HepG2 (cell line): Measurements from ENCODE around the gene MED22. TPM values are rescaled to one million over a fixed set of nuclear protein-coding genes. Genes with fewer than 3 reads are reported as not detected.

Source experiments
- ATAC-seq: fragments of 200-7000 bp; cut with Tn5 transposase; 3 replicates; pipeline ENCODE4 v1.9.1; 2020; ENCODE audit warnings: mild to moderate bottlenecking, moderate library complexity
- BruUV-seq: library from RNA; stranded (reverse); fragments of 400-500 nt; replicated peaks from 2 replicates; lab custom pipeline; 2021; lab: Mats Ljungman, UMichigan
- CTCF ChIA-PET: fragments of 300-600 bp; formaldehyde crosslinking; extraction: SDS; loops from one replicate; lab custom pipeline; 2021; ENCODE audit warnings: low total read pairs, inconsistent platforms, low intra/inter-chr PET ratio; lab: Yijun Ruan, JAX
- POLR2A ChIA-PET: fragments of 350-600 bp; sonication (Branson Sonifier 250); formaldehyde crosslinking; loops from one replicate; lab custom pipeline; 2020; ENCODE audit warnings: antibody characterized with exemption, inconsistent platforms; lab: Yijun Ruan, JAX
- DNase-seq: peaks from one replicate; pipeline ENCODE4 v3.0.0-alpha.2; 2015; ENCODE audit warnings: low spot score
- FAIRE-seq: peaks from 3 replicates; lab custom pipeline; 2011; peaks lifted over from hg19 to GRCh38; lab: Jason Lieb, UNC
- H2AFZ ChIP-seq: one replicate; pipeline ENCODE4 v1.6.1; 2011; ENCODE audit warnings: low read length, inconsistent platforms
- H3K27ac ChIP-seq: fragments of 300-600 bp; 3 replicates; pipeline ENCODE4 v1.8.0; 2011; ENCODE audit warnings: mixed run types, mild to moderate bottlenecking, mixed read lengths, low read length, inconsistent platforms; ENCODE audit not compliant: insufficient read depth; ENCODE audit errors: extremely low read length
- H3K27me3 ChIP-seq, 2 experiments: fragments of 200-600 bp in 1 of 2; 2 replicates in 1 of 2; 3 replicates in 1 of 2; pipeline versions ENCODE4 v1.6.0 to v1.8.0; 2011; ENCODE audit warnings: low read length in 2 of 2, mild to moderate bottlenecking in 2 of 2, moderate library complexity in 2 of 2, inconsistent platforms in 1 of 2; ENCODE audit not compliant: insufficient read depth in 2 of 2, control insufficient read depth in 1 of 2
- H3K36me3 ChIP-seq, 2 experiments: fragments of 200-600 bp in 1 of 2; replicated peaks in 1 of 2; 2 replicates in 1 of 2; 3 replicates in 1 of 2; pipeline versions ENCODE4 v1.5.1 to v1.8.0; 2011; ENCODE audit warnings: low read length in 2 of 2, inconsistent platforms in 1 of 2; ENCODE audit not compliant: insufficient read depth in 2 of 2, control insufficient read depth in 1 of 2
- H3K4me1 ChIP-seq: 2 replicates; pipeline ENCODE4 v1.5.1; 2012; ENCODE audit warnings: low read length, inconsistent platforms; ENCODE audit not compliant: insufficient read depth
- H3K4me2 ChIP-seq: 2 replicates; pipeline ENCODE4 v1.6.0; 2011; ENCODE audit warnings: low read depth, low read length, inconsistent platforms
- H3K4me3 ChIP-seq, 3 experiments: fragments of 200-600 bp in 1 of 3; sonication (generic), shearing (Covaris generic) in 1 of 3; replicated peaks in 1 of 3; 2 replicates each; pipeline ENCODE4 v1.5.1; 2011 to 2016; ENCODE audit warnings: low read length in 3 of 3, inconsistent platforms in 2 of 3, low read depth in 2 of 3, mild to moderate bottlenecking in 2 of 3, control low read depth in 1 of 3, mixed read lengths in 1 of 3; ENCODE audit not compliant: insufficient read depth in 1 of 3
- H3K79me2 ChIP-seq: one replicate; pipeline ENCODE4 v1.6.1; 2011; ENCODE audit warnings: low read length, inconsistent platforms; ENCODE audit not compliant: insufficient read depth
- H3K9ac ChIP-seq: 2 replicates; pipeline ENCODE4 v1.6.0; 2011; ENCODE audit warnings: mild to moderate bottlenecking, low read depth, low read length, inconsistent platforms; ENCODE audit not compliant: insufficient read depth
- H3K9me3 ChIP-seq: 2 replicates; pipeline ENCODE4 v1.5.1; 2012; ENCODE audit warnings: mild to moderate bottlenecking, low read length
- H4K20me1 ChIP-seq: 2 replicates; pipeline ENCODE4 v1.6.0; 2011; ENCODE audit warnings: inconsistent platforms, mild to moderate bottlenecking, low read length, moderate library complexity; ENCODE audit not compliant: insufficient read depth
- JUN ChIP-seq: sonication (generic); formaldehyde crosslinking; IDR thresholded peaks from 2 replicates; pipeline ENCODE4 v1.4.0; 2020; ENCODE audit warnings: mild to moderate bottlenecking, missing genetic modification reagents
- MBD4 ChIP-seq: IDR thresholded peaks from 2 replicates; pipeline ENCODE4 v1.6.1; 2012; ENCODE audit warnings: low read length, inconsistent platforms, borderline replicate concordance
- NAIF1 ChIP-seq: sonication (generic); formaldehyde crosslinking; IDR thresholded peaks from 2 replicates; pipeline ENCODE4 v1.5.0; 2020; ENCODE audit warnings: mild to moderate bottlenecking, missing genetic modification reagents, borderline replicate concordance
- NR2F2 ChIP-seq: IDR thresholded peaks from 2 replicates; pipeline ENCODE4 v1.6.1; 2012; ENCODE audit warnings: low read depth, inconsistent platforms, borderline replicate concordance
- POLR2A ChIP-seq, 2 experiments: IDR thresholded peaks; 2 replicates each; pipeline ENCODE4 v1.6.1; 2011; ENCODE audit warnings: low read depth in 2 of 2, low read length in 2 of 2, mild to moderate bottlenecking in 1 of 2, moderate library complexity in 1 of 2; ENCODE audit not compliant: insufficient read depth in 1 of 2
- POLR2AphosphoS5 ChIP-seq: IDR thresholded peaks from 2 replicates; pipeline ENCODE4 v1.6.1; 2012; ENCODE audit warnings: low read depth, low read length
- POLR2G ChIP-seq: fragments of 200-400 bp; formaldehyde crosslinking; IDR thresholded peaks from 2 replicates; pipeline ENCODE4 v1.6.1; 2018; ENCODE audit warnings: mild to moderate bottlenecking, low read depth, low read length, moderate library complexity
- RBFOX2 ChIP-seq: fragments of 200-400 bp; formaldehyde crosslinking; IDR thresholded peaks from 2 replicates; pipeline ENCODE4 v1.6.1; 2017; ENCODE audit warnings: low read depth, mild to moderate bottlenecking, low read length
- RBM22 ChIP-seq: fragments of 200-400 bp; formaldehyde crosslinking; optimal IDR thresholded peaks from 2 replicates; pipeline ENCODE3; 2017; ENCODE audit warnings: mild to moderate bottlenecking, low read length, moderate library complexity
- SOX5 ChIP-seq: IDR thresholded peaks from 2 replicates; pipeline ENCODE4 v1.6.1; 2016; ENCODE audit warnings: borderline replicate concordance
- WGBS: methylation state at CpG from one replicate; pipeline ENCODE4 v1.1.6; 2017; ENCODE audit warnings: low lambda C conversion rate; 5-methylcytosine and 5-hydroxymethylcytosine counted together
- in situ Hi-C: cut with HindIII; loops from 2 replicates; pipeline ENCODE4 v1.10.0; 2017; ENCODE audit warnings: low pct_unique_long_range_greater_than_20kb; ENCODE audit not compliant: extremely low pct_ligation_motif_present
- intact Hi-C: fragments of 100-400 bp; cut with micrococcal nuclease; formaldehyde crosslinking; loops from one replicate; pipeline ENCODE4 v1.10.0; 2022; ENCODE audit not compliant: unreplicated experiment
- polyA plus RNA-seq, 8 experiments: library from polyadenylated mRNA; depleted of rRNA in 3 of 8; stranded (reverse) in 7 of 8; unstranded in 1 of 8; fragments of >200 nt; fragmentation: Illumina TruSeq in 4 of 8; extraction: Trizol in 4 of 8; gene quantifications; 2 replicates each; pipeline versions ENCODE4 v1.2.1 to v1.2.3, GENCODE V29; 2011 to 2016; ENCODE audit warnings: low read depth in 4 of 8, missing spikeins in 1 of 8, mixed read lengths in 1 of 8; ENCODE audit not compliant: insufficient read depth in 1 of 8
- total RNA-seq, 5 experiments: library from RNA; depleted of rRNA; stranded (reverse); fragments of >200 nt; fragmentation: Illumina TruSeq; extraction: Trizol; gene quantifications; 2 replicates each; pipeline ENCODE4 v1.2.3, GENCODE V29; 2016; ENCODE audit warnings: low read depth in 1 of 5
- TF ChIP-seq, protein P1 (sequence below): sonication (generic); formaldehyde crosslinking; conservative IDR thresholded peaks from 2 replicates; pipeline ENCODE4 v1.5.0; 2020; ENCODE audit warnings: missing genetic modification reagents

The MED22 gene
- total and polyA plus RNA-seq, 2 of the 13 experiments (the other 11 are each of a cell fraction or from before 2014, with no cell fraction given) = 15.8 to 22.1 TPM

DNA sequence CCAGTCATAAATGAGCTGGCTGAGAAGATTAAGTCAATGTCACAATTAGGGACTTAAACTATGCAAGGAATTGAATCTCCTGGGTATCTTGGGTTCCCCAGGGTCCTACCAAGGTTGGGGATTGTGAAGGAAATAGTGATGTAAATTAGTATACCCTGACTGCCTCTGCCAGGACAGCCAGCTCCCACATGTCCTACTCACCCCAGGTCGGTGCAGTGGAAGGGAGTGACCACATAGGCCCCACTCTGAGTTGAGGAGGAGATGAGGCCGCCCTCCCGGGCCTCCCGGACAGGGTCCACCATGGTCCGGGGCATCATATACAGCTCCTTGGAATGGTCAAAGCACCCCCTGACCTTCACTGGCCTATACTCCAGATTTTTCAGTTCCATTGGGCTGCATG is 5.6 kb upstream of the MED22 start:
- ChIA-PET CTCF (no interaction called here), POLR2A (no interaction called here)
- peaks cover 28% of the 10 kb centered on the region for H3K79me2 ChIP-seq
- H4K20me1 ChIP-seq = peaks cover 20% of the 10 kb centered on the region
- no peak overlapping the region for H3K27ac ChIP-seq
- intact Hi-C loops (no loop called here), in situ Hi-C loops (no loop called here)
- H3K4me1 ChIP-seq = peaks cover 50% of the 10 kb centered on the region
- FAIRE-seq = no peak
- TF ChIP-seq, protein P1, sequence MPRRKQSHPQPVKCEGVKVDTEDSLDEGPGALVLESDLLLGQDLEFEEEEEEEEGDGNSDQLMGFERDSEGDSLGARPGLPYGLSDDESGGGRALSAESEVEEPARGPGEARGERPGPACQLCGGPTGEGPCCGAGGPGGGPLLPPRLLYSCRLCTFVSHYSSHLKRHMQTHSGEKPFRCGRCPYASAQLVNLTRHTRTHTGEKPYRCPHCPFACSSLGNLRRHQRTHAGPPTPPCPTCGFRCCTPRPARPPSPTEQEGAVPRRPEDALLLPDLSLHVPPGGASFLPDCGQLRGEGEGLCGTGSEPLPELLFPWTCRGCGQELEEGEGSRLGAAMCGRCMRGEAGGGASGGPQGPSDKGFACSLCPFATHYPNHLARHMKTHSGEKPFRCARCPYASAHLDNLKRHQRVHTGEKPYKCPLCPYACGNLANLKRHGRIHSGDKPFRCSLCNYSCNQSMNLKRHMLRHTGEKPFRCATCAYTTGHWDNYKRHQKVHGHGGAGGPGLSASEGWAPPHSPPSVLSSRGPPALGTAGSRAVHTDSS = no peak
- peak; percentile 44 for TF ChIP-seq RBM22
- peak; percentile 41; the same call in 1 of the 2 replicates for TF ChIP-seq POLR2G
- no peak overlapping the region for H3K4me2 ChIP-seq
- no peaks in the 10 kb centered on the region; a peak in 1 of 5 replicates for H3K27me3 ChIP-seq
- H3K9me3 ChIP-seq = no peaks in the 10 kb centered on the region
- H3K4me3 ChIP-seq = no peak overlapping the region
- H2AFZ ChIP-seq = no peak overlapping the region
- BruUV-seq = no TSS peak
- WGBS = no CpG with 5 or more reads among the region's 5 CpGs
- H3K9ac ChIP-seq = no peak overlapping the region
- no peak for DNase-seq
- no peak for ATAC-seq
- H3K36me3 ChIP-seq = peaks cover 18 to 47% of the 10 kb centered on the region in 2 experiments

DNA sequence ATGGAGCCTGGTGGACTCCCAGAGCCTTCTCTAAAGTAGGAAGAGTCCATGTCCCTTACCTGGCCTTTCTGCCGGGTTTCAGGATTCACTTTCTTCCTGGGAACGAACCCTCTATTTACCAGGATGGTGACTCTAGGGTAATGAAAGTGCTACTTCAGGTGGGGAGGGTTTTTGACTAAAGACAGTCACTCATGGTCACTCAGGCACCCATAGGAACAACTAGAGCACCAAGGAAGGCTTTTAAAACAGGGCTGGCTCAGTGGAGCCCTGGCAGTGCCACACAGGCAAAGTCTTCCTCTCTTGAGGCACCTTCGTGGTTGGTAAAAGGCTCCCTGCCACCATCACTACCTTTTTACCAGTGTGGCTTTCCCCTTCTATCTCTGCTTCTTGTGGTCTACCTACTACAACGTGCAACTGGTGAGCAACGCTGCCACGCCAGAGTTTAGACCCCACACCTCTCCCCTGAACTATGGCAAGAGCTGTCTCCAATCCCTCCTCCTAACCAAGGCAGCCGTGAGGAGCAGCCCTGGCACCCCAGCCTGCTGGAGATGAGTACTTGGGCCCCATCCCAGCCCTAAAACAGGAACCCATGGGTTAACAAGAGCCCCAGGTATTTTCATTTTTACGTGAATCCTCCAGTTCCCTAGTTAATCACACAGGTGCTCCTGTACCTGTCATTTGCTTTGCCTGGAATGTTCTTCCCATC is 4.9 kb upstream of the MED22 start:
- H3K79me2 ChIP-seq = peaks cover 34% of the 10 kb centered on the region
- H3K36me3 ChIP-seq = peaks cover 18 to 43% of the 10 kb centered on the region in 2 experiments
- no peak for TF ChIP-seq NAIF1
- TF ChIP-seq NR2F2 = no peak
- TF ChIP-seq RBFOX2 = peak; percentile 62
- TF ChIP-seq SOX5 = no peak
- peak; percentile 30 for TF ChIP-seq POLR2AphosphoS5
- peak in 1 of 2 experiments; percentile 59; a peak in 1 of 4 replicates for TF ChIP-seq POLR2A (IDR thresholded peaks at IDR 0.05; ENCODE audit: insufficient read depth in 1 of 2, low read depth in 2 of 2, low read length in 2 of 2)
- no peak for TF ChIP-seq JUN (CRISPR knock-in tag)
- TF ChIP-seq RBM22 = peak; percentile 68
- TF ChIP-seq MBD4 = 0 out of 2 replicates have a peak, but pooled peaks have one; percentile 9
- TF ChIP-seq POLR2G = peak; percentile 69
- no peak overlapping the region for H3K4me2 ChIP-seq
- peaks cover 19% of the 10 kb centered on the region for H4K20me1 ChIP-seq
- ATAC-seq (no peak), FAIRE-seq (no peak), DNase-seq (no peak)
- H3K27ac ChIP-seq = no peak overlapping the region
- H3K4me3 ChIP-seq = no peak overlapping the region
- H3K9ac ChIP-seq = no peak overlapping the region
- POLR2A ChIA-PET = no interaction called here
- peaks cover 45% of the 10 kb centered on the region for H3K4me1 ChIP-seq
- no peak overlapping the region for H2AFZ ChIP-seq
- WGBS = 94% methylated on average over 8 of the region's 8 CpGs
- intact Hi-C loops (no loop called here), in situ Hi-C loops (no loop called here)
- H3K9me3 ChIP-seq = no peaks in the 10 kb centered on the region
- no peaks in the 10 kb centered on the region; a peak in 1 of 5 replicates for H3K27me3 ChIP-seq
- BruUV-seq = no TSS peak
- CTCF ChIA-PET = no interaction called here
